IMR-90 (cell line): ENCODE measurements around the gene MCL1. TPM values are rescaled to one million over a fixed set of nuclear protein-coding genes. Genes with fewer than 3 reads are reported as not detected.
A peak's percentile ranks its signal among the peaks of the same experiment; 100 is the strongest.

Experiments used
- ATAC-seq: fragments of 200-7000 bp; cut with Tn5 transposase; 2 replicates; pipeline ENCODE4 v1.9.1; 2020; ENCODE audit warnings: low read depth, mild to moderate bottlenecking, moderate library complexity
- BruUV-seq: library from RNA; stranded (reverse); fragments of 400-500 nt; replicated peaks from 2 replicates; lab custom pipeline; 2021; lab: Mats Ljungman, UMichigan
- CTCF ChIA-PET: fragments of 300-600 bp; formaldehyde crosslinking; extraction: SDS; loops from one replicate; lab custom pipeline; 2021; ENCODE audit warnings: antibody characterized with exemption; lab: Yijun Ruan, JAX
- POLR2A ChIA-PET: fragments of 300-600 bp; sonication (Branson Sonifier 250); formaldehyde crosslinking; loops from one replicate; lab custom pipeline; 2022; ENCODE audit warnings: antibody characterized with exemption; ENCODE audit not compliant: unreplicated experiment; lab: Charles Lee
- DNase-seq: peaks from one replicate; pipeline ENCODE4 v3.0.0; 2013
- H2AFZ ChIP-seq: replicated peaks from 2 replicates; pipeline ENCODE3; 2013; ENCODE audit warnings: low read length, mild to moderate bottlenecking; ENCODE audit not compliant: poor library complexity
- H2AK5ac ChIP-seq: 2 replicates; pipeline ENCODE4 v1.6.1; 2013; ENCODE audit warnings: low read depth, low read length, inconsistent platforms
- H2AK9ac ChIP-seq: replicated peaks from 2 replicates; pipeline ENCODE3; 2013; ENCODE audit warnings: mild to moderate bottlenecking, low read depth, low read length, moderate library complexity; ENCODE audit not compliant: poor library complexity
- H2BK120ac ChIP-seq: 2 replicates; pipeline ENCODE4 v1.6.1; 2013; ENCODE audit warnings: low read depth, low read length, inconsistent platforms
- H2BK15ac ChIP-seq: 3 replicates; pipeline ENCODE4 v1.6.1; 2013; ENCODE audit warnings: low read depth, low read length, inconsistent platforms
- H2BK20ac ChIP-seq: 2 replicates; pipeline ENCODE4 v1.6.1; 2013; ENCODE audit warnings: low read depth, mild to moderate bottlenecking, inconsistent platforms, low read length, moderate library complexity
- H2BK5ac ChIP-seq: 2 replicates; pipeline ENCODE4 v1.6.1; 2013; ENCODE audit warnings: mild to moderate bottlenecking, low read depth, low read length, inconsistent platforms; ENCODE audit not compliant: poor library complexity, severe bottlenecking
- H3K14ac ChIP-seq: replicated peaks from 2 replicates; pipeline ENCODE4 v1.6.1; 2013; ENCODE audit warnings: low read depth, low read length, inconsistent platforms
- H3K18ac ChIP-seq: 2 replicates; pipeline ENCODE4 v1.6.1; 2013; ENCODE audit warnings: low read depth, low read length, control low read depth
- H3K23ac ChIP-seq: 2 replicates; pipeline ENCODE4 v1.6.1; 2013; ENCODE audit warnings: low read depth, low read length, inconsistent platforms
- H3K27ac ChIP-seq: 2 replicates; pipeline ENCODE4 v1.5.1; 2013; ENCODE audit warnings: mild to moderate bottlenecking, control low read depth, low read length; ENCODE audit not compliant: insufficient read depth
- H3K27me3 ChIP-seq: 2 replicates; pipeline ENCODE4 v1.6.1; 2013; ENCODE audit warnings: low read length; ENCODE audit not compliant: control insufficient read depth, insufficient read depth
- H3K36me3 ChIP-seq: 2 replicates; pipeline ENCODE4 v1.6.1; 2013; ENCODE audit warnings: low read length, mixed read lengths; ENCODE audit not compliant: control insufficient read depth, insufficient read depth
- H3K4ac ChIP-seq: 2 replicates; pipeline ENCODE4 v1.6.1; 2013; ENCODE audit warnings: low read depth, low read length, inconsistent platforms
- H3K4me1 ChIP-seq: 2 replicates; pipeline ENCODE4 v1.6.1; 2013; ENCODE audit warnings: low read length, mixed read lengths; ENCODE audit not compliant: control insufficient read depth, insufficient read depth
- H3K4me2 ChIP-seq: 2 replicates; pipeline ENCODE4 v1.6.1; 2013; ENCODE audit warnings: low read depth, mild to moderate bottlenecking, control low read depth, low read length, moderate library complexity
- H3K4me3 ChIP-seq: 2 replicates; pipeline ENCODE4 v1.5.1; 2013; ENCODE audit warnings: low read depth, mild to moderate bottlenecking, control low read depth, low read length, moderate library complexity; ENCODE audit not compliant: insufficient read depth
- H3K56ac ChIP-seq: 2 replicates; pipeline ENCODE4 v1.6.1; 2013; ENCODE audit warnings: low read length, inconsistent platforms; ENCODE audit not compliant: insufficient read depth; ENCODE audit errors: extremely low read depth
- H3K79me1 ChIP-seq, 2 experiments: 2 replicates each; pipeline ENCODE4 v1.6.1; 2013; ENCODE audit warnings: low read length in 2 of 2, inconsistent platforms in 1 of 2, low read depth in 1 of 2
- H3K9ac ChIP-seq: 2 replicates; pipeline ENCODE4 v1.6.1; 2013; ENCODE audit warnings: low read depth, low read length, control low read depth
- H3K9me1 ChIP-seq: 2 replicates; pipeline ENCODE4 v1.6.1; 2013; ENCODE audit warnings: low read length, inconsistent platforms; ENCODE audit not compliant: insufficient read depth
- H3K9me3 ChIP-seq: 2 replicates; pipeline ENCODE4 v1.6.1; 2013; ENCODE audit warnings: low read length; ENCODE audit not compliant: control insufficient read depth, insufficient read depth
- H4K20me1 ChIP-seq: 2 replicates; pipeline ENCODE4 v1.6.1; 2013; ENCODE audit warnings: low read length, inconsistent platforms; ENCODE audit not compliant: insufficient read depth
- H4K5ac ChIP-seq: 2 replicates; pipeline ENCODE4 v1.6.1; 2013; ENCODE audit warnings: mild to moderate bottlenecking, low read depth, low read length, control low read depth
- H4K8ac ChIP-seq, 2 experiments: 2 replicates each; pipeline ENCODE4 v1.6.1; 2013; ENCODE audit warnings: low read depth in 2 of 2, low read length in 2 of 2, control low read depth in 1 of 2, inconsistent platforms in 1 of 2
- H4K91ac ChIP-seq: 2 replicates; pipeline ENCODE4 v1.6.1; 2013; ENCODE audit warnings: low read depth, low read length, inconsistent platforms; ENCODE audit not compliant: insufficient read depth
- BHLHE40 ChIP-seq: fragments of 150-350 bp; IDR thresholded peaks from 2 replicates; pipeline ENCODE4 v1.6.1; 2016; ENCODE audit warnings: mild to moderate bottlenecking, low read depth, low read length
- CEBPB ChIP-seq: IDR thresholded peaks from 2 replicates; pipeline ENCODE4 v1.6.1; 2012; ENCODE audit warnings: low read depth, low read length, improper control_type of control experiment
- CTCF ChIP-seq: conservative IDR thresholded peaks from 2 replicates; pipeline ENCODE4 v1.5.1; 2012; ENCODE audit warnings: mild to moderate bottlenecking, low read depth, low read length, improper control_type of control experiment
- MAFK ChIP-seq: IDR thresholded peaks from 2 replicates; pipeline ENCODE4 v1.6.1; 2012; ENCODE audit warnings: low read depth, low read length, improper control_type of control experiment
- MAZ ChIP-seq: IDR thresholded peaks from 2 replicates; pipeline ENCODE4 v1.6.1; 2012; ENCODE audit warnings: low read depth, mild to moderate bottlenecking, low read length, improper control_type of control experiment, moderate library complexity, borderline replicate concordance
- MXI1 ChIP-seq: IDR thresholded peaks from 2 replicates; pipeline ENCODE4 v1.6.1; 2012; ENCODE audit warnings: low read depth, mild to moderate bottlenecking, low read length, moderate library complexity, borderline replicate concordance
- NFE2L2 ChIP-seq: fragments of 150-350 bp; IDR thresholded peaks from 2 replicates; pipeline ENCODE4 v1.6.1; 2016; ENCODE audit warnings: low read depth, mild to moderate bottlenecking, low read length
- RFX5 ChIP-seq: IDR thresholded peaks from 2 replicates; pipeline ENCODE4 v1.8.0; 2012; ENCODE audit warnings: low read depth, mild to moderate bottlenecking, low read length, moderate library complexity
- USF2 ChIP-seq: fragments of 150-350 bp; IDR thresholded peaks from 2 replicates; pipeline ENCODE4 v1.6.1; 2017; ENCODE audit warnings: mild to moderate bottlenecking, antibody characterized with exemption, low read length, low read depth
- WGBS, 2 experiments: methylation state at CpG; one replicate each; pipeline versions ENCODE4 v1.1.5 to v1.1.7; 2013; ENCODE audit warnings: missing lambda C conversion rate in 2 of 2; ENCODE audit not compliant: insufficient read length in 1 of 2; ENCODE audit errors: extremely low coverage in 2 of 2; 5-methylcytosine and 5-hydroxymethylcytosine counted together
- dilution Hi-C: fragments of 300-500 bp; cut with HindIII; formaldehyde crosslinking; loops from one replicate; pipeline ENCODE4 v1.14.3; 2018; ENCODE audit warnings: low sequenced_read_pairs; ENCODE audit not compliant: unreplicated experiment
- in situ Hi-C: fragments of 300-500 bp; cut with MboI; formaldehyde crosslinking; loops from 3 replicates; pipeline ENCODE4 v1.14.3; 2019; ENCODE audit warnings: low sequenced_read_pairs, inconsistent platforms, mixed read lengths
- intact Hi-C: fragments of 100-400 bp; cut with micrococcal nuclease; formaldehyde crosslinking; loops from 2 replicates; pipeline ENCODE4 v1.10.0; 2022
- polyA plus RNA-seq, 3 experiments: library from polyadenylated mRNA; depleted of rRNA; stranded (reverse); fragments of >200 nt; gene quantifications; 2 replicates each; pipeline ENCODE4 v1.2.3, GENCODE V29; 2012; ENCODE audit warnings: low replicate concordance in 1 of 3
- total RNA-seq: library from RNA; depleted of rRNA; stranded (reverse); fragments of >200 nt; gene quantifications from 2 replicates; pipeline ENCODE4 v1.2.3, GENCODE V29; 2012

The MCL1 gene
- total and polyA plus RNA-seq, 2 of the 4 experiments (the other 2 are of a cell fraction) = 79.5 to 142 TPM

GRCh38 chr1:150558761-150559655 is 20.4 kb downstream of the MCL1 start:
- ATAC-seq = no peak
- Histone ChIP-seq H3K18ac (no peak overlapping the region), H2BK15ac (no peak overlapping the region), H4K8ac (no peak overlapping the region), H3K14ac (no peak overlapping the region), H4K91ac (no peak overlapping the region), H2AK5ac (no peak overlapping the region), H2AFZ (no peak overlapping the region), H3K79me1 (peaks cover 16 to 76% of the 10 kb centered on the region in 2 experiments), H3K36me3 (peaks cover 5% of the 10 kb centered on the region), H3K9ac (no peak overlapping the region), H2AK9ac (peak overlapping the region; percentile 23), H3K9me1 (peaks cover 23% of the 10 kb centered on the region), H2BK120ac (no peak overlapping the region), H2BK20ac (no peak overlapping the region), H3K4me3 (no peak overlapping the region), H4K5ac (no peak overlapping the region), H3K4ac (no peak overlapping the region), H3K23ac (no peak overlapping the region), H3K27me3 (no peaks in the 10 kb centered on the region), H3K4me2 (no peak overlapping the region), H3K27ac (no peak overlapping the region), H3K56ac (no peak overlapping the region), H3K9me3 (no peaks in the 10 kb centered on the region), H2BK5ac (no peak overlapping the region), H3K4me1 (peaks cover 24% of the 10 kb centered on the region), H4K20me1 (peaks cover 20% of the 10 kb centered on the region)
- no TSS peak for BruUV-seq
- in situ Hi-C loops = loop anchor here (10.0 kb wide), 1 partner anchor 294 kb away; the partner anchor contains the start of gene APH1A
- intact Hi-C loops = no loop called here
- POLR2A ChIA-PET = no interaction called here
- TF ChIP-seq MXI1 (no peak), MAZ (no peak), BHLHE40 (no peak), MAFK (no peak), NFE2L2 (no peak), CEBPB (no peak), CTCF (no peak), RFX5 (no peak), USF2 (no peak)
- CTCF ChIA-PET = interaction anchor here (0.7 to 2.1 kb wide), 2 partner anchors 61 to 70 kb away, joined by 4 to 7 read pairs; partner anchors contain the start of gene ENSA
- WGBS, 2 experiments = 80% methylated on average over 11 of the region's 28 CpGs; no CpG with 5 or more reads in 1 of the 2 experiments
- no peak for DNase-seq
- dilution Hi-C loops = no loop called here
